ENCODE data around the gene OR11A1.

Gene OR11A1

GRCh38 chr6:29456971-29457370 lies at the start of gene OR11A1, which contains the start of gene OR2H1:
TSS of gene OR11A1 (minus strand) at chr6:29457071. CDS start at chr6:29427641, 29,430 bp downstream.
TSS of gene OR2H1 (plus strand) at chr6:29457155. CDS start at chr6:29461770, 4,615 bp downstream.
- no peak for DNase-seq (ENCODE audit: low read depth)
- no peak within 1 kb of the TSS for H3K4me3 ChIP-seq (ENCODE audit: low read depth, low read length)
- no peak for TF ChIP-seq CTCF (IDR thresholded peaks at IDR 0.05; ENCODE audit: low read depth, low read length, missing control alignments)

DNA sequence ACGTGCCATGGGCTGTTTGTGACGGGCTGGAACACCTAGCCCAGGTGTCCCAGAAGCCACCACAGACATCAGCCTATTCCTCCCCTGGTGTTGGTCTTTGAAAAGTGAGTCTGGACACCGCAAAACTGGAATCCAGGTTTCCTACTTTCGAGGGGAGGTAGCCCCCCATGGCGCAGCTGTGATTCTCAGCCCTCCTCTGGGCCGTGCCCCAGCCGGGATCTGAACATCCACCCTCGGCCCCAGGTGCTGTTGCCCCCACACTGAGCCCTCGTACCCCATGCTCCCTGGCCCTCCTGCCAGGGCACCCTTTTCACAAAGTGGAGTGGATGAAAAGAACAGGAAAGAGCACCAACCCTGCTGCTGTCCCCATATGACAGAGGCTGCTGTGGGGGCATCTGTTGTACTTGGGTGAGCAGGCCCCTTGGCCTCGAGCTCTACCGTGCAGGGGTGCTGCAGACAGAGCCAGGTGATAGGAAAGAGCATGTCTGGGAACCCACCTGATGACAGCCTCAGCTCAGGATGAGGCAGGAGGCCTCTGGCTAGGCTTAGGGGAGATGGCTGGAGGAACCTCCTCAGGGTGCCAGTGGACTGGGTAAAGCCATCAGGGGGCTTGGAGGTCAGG lies 49.7 kb upstream of the OR11A1 start:
- no peak overlapping the region for H3K4me3 ChIP-seq (ENCODE audit: low read depth, low read length)
- no peak for DNase-seq (ENCODE audit: low read depth)
- no peak for TF ChIP-seq CTCF (IDR thresholded peaks at IDR 0.05; ENCODE audit: low read depth, low read length, missing control alignments)

DNA sequence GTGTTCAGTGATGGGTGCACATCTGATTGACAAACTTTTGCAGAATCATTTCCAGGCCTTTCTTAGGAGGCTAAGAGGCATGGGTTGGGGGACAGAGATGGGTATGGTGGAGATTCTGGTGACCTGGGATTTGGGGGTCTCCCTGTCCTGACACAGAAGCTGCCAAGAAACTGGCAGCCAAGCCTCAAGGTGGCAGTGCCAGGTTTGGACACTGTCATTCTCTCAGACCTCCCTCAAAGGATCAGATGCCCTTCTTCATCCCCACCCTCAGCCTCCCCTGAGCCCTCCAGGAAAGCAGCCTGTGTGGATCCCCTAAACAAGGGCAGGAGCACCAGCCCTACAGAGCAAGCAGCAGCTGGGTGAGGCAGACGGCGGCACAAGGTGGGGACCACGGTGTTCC lies 48.9 kb upstream of the OR11A1 start:
- DNase-seq (ENCODE audit: low read depth): no peak

DNA sequence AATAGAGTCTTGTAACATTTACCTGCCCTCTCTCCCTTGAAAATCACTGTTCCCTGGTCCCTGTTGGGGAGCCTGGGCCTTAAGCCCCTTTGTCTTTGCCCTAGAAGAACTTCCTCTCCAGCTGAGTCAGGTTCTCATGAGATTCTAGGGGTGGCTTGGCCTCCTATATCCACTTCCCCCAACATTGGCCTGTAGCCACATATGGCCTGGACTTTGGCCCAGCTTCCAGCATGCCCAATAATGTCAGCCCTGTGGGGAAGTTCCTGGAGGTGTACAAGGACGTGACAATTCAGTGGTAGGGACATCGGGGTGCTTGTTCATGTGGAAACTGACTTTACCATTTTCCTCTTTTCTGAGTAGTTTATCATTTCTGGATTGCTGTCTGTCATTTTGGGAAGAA lies 48.1 kb upstream of the OR11A1 start:
- DNase-seq (ENCODE audit: low read depth): no peak
- H3K4me3 ChIP-seq (ENCODE audit: low read depth, low read length): no peak overlapping the region
- no peak for TF ChIP-seq CTCF (IDR thresholded peaks at IDR 0.05; ENCODE audit: low read depth, low read length, missing control alignments)

More for the DNA sequence above, 48.9 kb upstream of the OR11A1 start:
- H3K4me3 ChIP-seq (ENCODE audit: low read depth, low read length): no peak overlapping the region
- no peak for TF ChIP-seq CTCF (IDR thresholded peaks at IDR 0.05; ENCODE audit: low read depth, low read length, missing control alignments)

GRCh38 chr6:29502597-29502996 lies 45.7 kb upstream of the OR11A1 start:
- no peak for TF ChIP-seq CTCF (IDR thresholded peaks at IDR 0.05; ENCODE audit: low read depth, low read length, missing control alignments)
- DNase-seq (ENCODE audit: low read depth): no peak
- H3K4me3 ChIP-seq (ENCODE audit: low read depth, low read length): no peak overlapping the region

GRCh38 chr6:29502181-29502580 lies 45.3 kb upstream of the OR11A1 start:
- H3K4me3 ChIP-seq (ENCODE audit: low read depth, low read length): no peak overlapping the region
- DNase-seq (ENCODE audit: low read depth): no peak
- TF ChIP-seq CTCF (IDR thresholded peaks at IDR 0.05; ENCODE audit: low read depth, low read length, missing control alignments): no peak

DNA sequence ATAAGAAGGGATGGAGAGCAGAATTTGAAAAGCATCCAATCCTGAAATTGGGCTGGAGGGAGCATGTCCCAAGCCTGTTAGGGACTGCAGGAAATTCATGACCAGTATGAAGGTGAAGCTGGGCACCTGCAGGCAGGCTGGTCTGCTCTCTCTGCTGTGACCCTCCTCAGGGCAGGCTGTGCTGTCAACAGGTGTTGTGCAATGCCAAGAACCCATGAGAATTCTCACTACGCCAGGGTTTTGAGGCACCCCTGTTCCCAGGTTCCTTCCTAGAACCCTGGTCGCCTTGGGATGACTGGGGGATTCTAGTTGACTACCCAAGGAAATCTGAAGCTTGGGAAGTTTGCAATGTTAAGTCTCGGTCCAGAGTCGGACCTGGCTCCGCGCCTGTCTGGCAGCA lies 44.2 kb upstream of the OR11A1 start:
- DNase-seq (ENCODE audit: low read depth): no peak
- no peak for TF ChIP-seq CTCF (IDR thresholded peaks at IDR 0.05; ENCODE audit: low read depth, low read length, missing control alignments)
- H3K4me3 ChIP-seq (ENCODE audit: low read depth, low read length): no peak overlapping the region

Data from GM12864 (cell line).